HG02970 (cell line): ENCODE data around the gene CIAPIN1.

Experiments used
- ATAC-seq: cut with Tn5 transposase; IDR thresholded peaks from one replicate; pipeline ENCODE4 v1.9.1; 2021; ENCODE audit warnings: mild to moderate bottlenecking, moderate library complexity, moderate number of reproducible peaks; ENCODE audit not compliant: unreplicated experiment, low FRiP score

CIAPIN1 gene

GRCh38 chr16:57447186-57447962, at the start of gene CIAPIN1, which contains the start of gene COQ9:
Gene CIAPIN1, minus strand, starts transcription at chr16:57447385. Its CDS starts 6,457 bp downstream, at chr16:57440928.
Gene COQ9, plus strand, starts transcription at chr16:57447479. Its CDS starts 27 bp downstream, at chr16:57447506.
- peak; percentile 96 for ATAC-seq

- ATAC-seq, result no peak
Measured at GRCh38 chr16:57493767-57494166, 46.6 kb upstream of the CIAPIN1 start.

GRCh38 chr16:57489229-57489628, 42.0 kb upstream of the CIAPIN1 start:
- ATAC-seq, result no peak

- no peak for ATAC-seq
Measured at GRCh38 chr16:57486858-57487834, 40.0 kb upstream of the CIAPIN1 start.

- ATAC-seq, result peak; percentile 85
Measured at GRCh38 chr16:57485916-57486857, 39.0 kb upstream of the CIAPIN1 start, which contains the start of gene DOK4. Gene DOK4, minus strand, starts transcription at chr16:57486493. Its CDS starts 6,986 bp downstream, at chr16:57479507.

GRCh38 chr16:57485091-57485915, 38.1 kb upstream of the CIAPIN1 start:
- ATAC-seq, result no peak

GRCh38 chr16:57484515-57485005, 37.4 kb upstream of the CIAPIN1 start:
- ATAC-seq, result no peak

GRCh38 chr16:57483725-57484514, 36.7 kb upstream of the CIAPIN1 start:
- no peak for ATAC-seq

GRCh38 chr16:57482845-57483545, 35.8 kb upstream of the CIAPIN1 start:
- ATAC-seq, result no peak

GRCh38 chr16:57481421-57481820, 34.2 kb upstream of the CIAPIN1 start:
- no peak for ATAC-seq

GRCh38 chr16:57480754-57481230, 33.6 kb upstream of the CIAPIN1 start:
- ATAC-seq, result no peak

GRCh38 chr16:57479976-57480753, 33.0 kb upstream of the CIAPIN1 start:
- no peak for ATAC-seq

- ATAC-seq, result no peak
Measured at GRCh38 chr16:57479205-57479975, 32.2 kb upstream of the CIAPIN1 start.

GRCh38 chr16:57478396-57479204, 31.4 kb upstream of the CIAPIN1 start:
- no peak for ATAC-seq
